Mammary epithelial cell (primary cell): ENCODE results near the gene SLC38A1.

Source experiments
- CTCF ChIP-seq, 2 donors: IDR thresholded peaks in 1 of 2; conservative IDR thresholded peaks in 1 of 2; 2 replicates each; pipeline ENCODE4 v1.5.1; 2011 to 2012; ENCODE audit warnings: inconsistent platforms in 2 of 2, low read length in 2 of 2, mild to moderate bottlenecking in 2 of 2, control low read depth in 1 of 2, low read depth in 1 of 2; ENCODE audit not compliant: insufficient read depth in 1 of 2; ENCODE audit errors: extremely low read depth in 1 of 2
- EZH2 ChIP-seq: IDR thresholded peaks from 2 replicates; pipeline ENCODE4 v1.6.1; 2012; ENCODE audit warnings: low read length, inconsistent platforms, borderline replicate concordance

- TF ChIP-seq EZH2 (no peak), CTCF (conservative IDR thresholded peaks at IDR 0.05 in 1 of 2, IDR thresholded peaks at IDR 0.05 in 1 of 2; ENCODE audit: extremely low read depth in 1 of 2, insufficient read depth in 1 of 2, low read depth in 1 of 2, low read length in 2 of 2) (no peak)
Measured at GRCh38 chr12:46209914-46210872, 58.6 kb downstream of the SLC38A1 start.
